Measurements from ENCODE around the gene CPA4.

DNA sequence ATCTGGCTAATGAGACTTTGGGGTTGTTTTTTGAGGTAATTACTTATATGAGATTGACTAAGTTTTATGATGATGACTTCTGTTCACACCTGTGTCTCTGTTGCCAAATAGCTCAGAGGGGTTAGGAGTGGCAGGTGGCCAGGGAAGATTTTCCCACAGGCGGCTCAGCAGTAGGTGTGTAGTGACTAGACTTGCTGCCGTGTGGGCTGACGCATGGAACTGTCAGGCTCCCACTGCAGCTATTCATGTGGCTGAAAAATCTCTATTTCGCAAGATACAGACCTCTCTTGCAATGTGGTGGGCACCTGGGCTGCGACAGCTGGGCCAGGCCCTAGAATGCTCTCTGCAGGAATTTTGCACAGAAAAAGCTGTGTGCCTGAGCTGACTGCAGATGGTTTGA, 1.4 kb downstream of the CPA4 start:
- TF ChIP-seq RAD21 (IDR thresholded peaks at IDR 0.05), result no peak
- TF ChIP-seq, protein P1, sequence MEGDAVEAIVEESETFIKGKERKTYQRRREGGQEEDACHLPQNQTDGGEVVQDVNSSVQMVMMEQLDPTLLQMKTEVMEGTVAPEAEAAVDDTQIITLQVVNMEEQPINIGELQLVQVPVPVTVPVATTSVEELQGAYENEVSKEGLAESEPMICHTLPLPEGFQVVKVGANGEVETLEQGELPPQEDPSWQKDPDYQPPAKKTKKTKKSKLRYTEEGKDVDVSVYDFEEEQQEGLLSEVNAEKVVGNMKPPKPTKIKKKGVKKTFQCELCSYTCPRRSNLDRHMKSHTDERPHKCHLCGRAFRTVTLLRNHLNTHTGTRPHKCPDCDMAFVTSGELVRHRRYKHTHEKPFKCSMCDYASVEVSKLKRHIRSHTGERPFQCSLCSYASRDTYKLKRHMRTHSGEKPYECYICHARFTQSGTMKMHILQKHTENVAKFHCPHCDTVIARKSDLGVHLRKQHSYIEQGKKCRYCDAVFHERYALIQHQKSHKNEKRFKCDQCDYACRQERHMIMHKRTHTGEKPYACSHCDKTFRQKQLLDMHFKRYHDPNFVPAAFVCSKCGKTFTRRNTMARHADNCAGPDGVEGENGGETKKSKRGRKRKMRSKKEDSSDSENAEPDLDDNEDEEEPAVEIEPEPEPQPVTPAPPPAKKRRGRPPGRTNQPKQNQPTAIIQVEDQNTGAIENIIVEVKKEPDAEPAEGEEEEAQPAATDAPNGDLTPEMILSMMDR (IDR thresholded peaks at IDR 0.05; ENCODE audit: low read depth, low read length, missing input control), result no peak
- no peak for TF ChIP-seq GABPA (IDR thresholded peaks at IDR 0.05 in 1 of 2, conservative IDR thresholded peaks at IDR 0.05 in 1 of 2)
- TF ChIP-seq JUND (IDR thresholded peaks at IDR 0.05), result no peak

Data from liver (tissue), 3 donors.